ENCODE data around the gene PRRT2.

Gene PRRT2

GRCh38 chr16:29843931-29844330, 31.9 kb downstream of the PRRT2 start:
- H3K27me3 Mint-ChIP-seq (ENCODE audit: low read depth) = no peaks in the 10 kb centered on the region
- no peak for DNase-seq (ENCODE audit: low spot score)
- H3K9me3 Mint-ChIP-seq = no peaks in the 10 kb centered on the region
- H3K36me3 Mint-ChIP-seq (ENCODE audit: low read depth) = peaks cover 47% of the 10 kb centered on the region
- peaks cover 1% of the 10 kb centered on the region for H3K4me1 Mint-ChIP-seq (ENCODE audit: low read depth)
- no peak overlapping the region for H3K4me3 Mint-ChIP-seq
- no peak overlapping the region for H3K27ac Mint-ChIP-seq

DNA sequence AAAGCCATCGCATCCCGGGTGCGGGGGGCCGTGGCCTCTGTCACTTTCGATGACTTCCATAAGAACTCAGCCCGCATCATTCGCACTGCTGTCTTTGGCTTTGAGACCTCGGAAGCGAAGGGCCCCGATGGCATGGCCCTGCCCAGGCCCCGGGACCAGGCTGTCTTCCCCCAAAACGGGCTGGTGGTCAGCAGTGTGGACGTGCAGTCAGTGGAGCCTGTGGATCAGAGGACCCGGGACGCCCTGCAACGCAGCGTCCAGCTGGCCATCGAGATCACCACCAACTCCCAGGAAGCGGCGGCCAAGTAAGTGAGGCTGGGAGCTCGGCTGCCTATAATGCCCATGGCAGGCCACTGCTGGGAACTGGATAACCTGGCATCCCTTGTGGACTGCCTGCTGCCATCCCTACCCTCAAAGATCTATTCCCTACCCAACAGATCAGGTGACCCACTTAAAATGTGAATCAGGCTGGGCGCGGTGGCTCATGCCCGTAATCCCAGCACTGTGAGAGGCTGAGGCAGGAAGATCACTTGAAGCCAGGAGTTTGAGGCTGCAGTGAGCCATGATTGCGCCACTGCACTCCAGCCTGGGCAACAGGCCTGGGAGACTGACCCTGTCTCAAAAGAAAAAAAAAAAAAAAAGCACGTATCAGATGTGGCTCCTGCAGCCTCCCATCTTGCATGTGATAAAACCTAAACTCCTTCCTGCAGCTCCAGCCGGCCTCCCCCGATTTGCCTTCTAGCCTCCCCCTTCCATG, 32.8 kb downstream of the PRRT2 start:
- Mint-ChIP-seq H3K36me3 (ENCODE audit: low read depth) (peaks cover 42% of the 10 kb centered on the region), H3K9me3 (no peaks in the 10 kb centered on the region), H3K4me3 (no peak overlapping the region), H3K27me3 (ENCODE audit: low read depth) (no peaks in the 10 kb centered on the region), H3K4me1 (ENCODE audit: low read depth) (peaks cover 1% of the 10 kb centered on the region), H3K27ac (no peak overlapping the region)
- DNase-seq (ENCODE audit: low spot score) = no peak

DNA sequence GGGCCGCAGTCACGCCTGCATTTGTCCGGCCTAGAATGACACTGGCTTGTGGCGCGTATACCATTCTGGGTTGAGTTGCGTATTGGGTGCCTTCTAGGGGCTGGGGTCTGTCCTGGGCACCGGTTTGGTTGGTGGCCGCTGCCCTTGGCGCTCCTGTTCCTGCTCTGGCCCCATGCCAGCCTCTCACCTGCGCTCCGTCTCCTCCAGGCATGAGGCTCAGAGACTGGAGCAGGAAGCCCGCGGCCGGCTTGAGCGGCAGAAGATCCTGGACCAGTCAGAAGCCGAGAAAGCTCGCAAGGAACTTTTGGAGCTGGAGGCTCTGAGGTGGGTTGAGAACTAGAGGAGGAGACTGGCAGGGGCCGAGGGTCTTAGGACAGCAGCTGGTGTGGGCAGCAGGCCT, 33.7 kb downstream of the PRRT2 start:
- peaks cover 1% of the 10 kb centered on the region for H3K4me1 Mint-ChIP-seq (ENCODE audit: low read depth)
- no peaks in the 10 kb centered on the region for H3K27me3 Mint-ChIP-seq (ENCODE audit: low read depth)
- peaks cover 44% of the 10 kb centered on the region for H3K36me3 Mint-ChIP-seq (ENCODE audit: low read depth)
- no peak overlapping the region for H3K27ac Mint-ChIP-seq
- no peak for DNase-seq (ENCODE audit: low spot score)
- no peak overlapping the region for H3K4me3 Mint-ChIP-seq
- no peaks in the 10 kb centered on the region for H3K9me3 Mint-ChIP-seq

DNA sequence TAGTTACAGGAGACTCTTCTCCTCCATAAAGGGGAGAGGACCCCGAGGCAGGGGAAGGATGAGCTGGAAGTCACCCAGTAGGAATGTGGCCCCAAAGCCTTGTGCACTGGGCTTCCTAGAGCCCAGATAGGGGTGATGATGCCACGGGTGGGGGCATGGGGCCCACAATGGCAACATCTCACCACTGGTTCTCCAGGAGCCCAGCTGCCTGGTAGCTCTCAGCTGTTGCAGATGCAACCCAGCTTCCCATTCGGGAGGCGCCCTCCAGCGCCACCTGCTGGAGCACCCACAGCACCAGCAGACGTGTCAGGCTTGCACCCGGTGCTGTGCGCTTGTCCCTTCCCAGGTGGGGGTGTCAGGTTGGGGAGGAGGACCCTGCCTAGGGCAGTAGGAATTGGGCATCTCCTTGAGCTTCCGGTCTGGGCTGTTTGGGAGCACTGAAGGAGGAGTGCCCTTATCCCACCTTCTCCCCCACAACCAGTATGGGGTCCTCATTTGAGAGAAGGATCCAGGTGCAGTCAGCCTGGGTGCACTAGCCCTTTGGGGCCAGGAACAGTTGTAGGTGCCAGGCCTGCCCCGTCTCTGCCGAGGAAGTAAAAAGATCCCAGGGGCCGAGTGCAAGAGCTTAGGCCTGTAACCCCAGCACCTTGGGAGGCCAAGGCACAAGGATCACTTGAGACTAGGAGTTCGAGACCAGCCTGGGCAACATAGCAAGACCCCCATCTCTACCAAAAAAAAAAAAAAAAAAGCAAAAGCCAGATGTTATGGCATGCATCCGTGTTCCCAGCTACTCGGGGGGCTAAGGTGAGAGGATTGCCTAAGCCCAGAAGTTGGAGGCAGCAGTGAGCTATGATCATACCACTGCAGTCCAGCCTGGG, 36.7 kb downstream of the PRRT2 start:
- no peak overlapping the region for H3K27ac Mint-ChIP-seq
- H3K27me3 Mint-ChIP-seq (ENCODE audit: low read depth) = no peaks in the 10 kb centered on the region
- peak; percentile 72 for DNase-seq (ENCODE audit: low spot score)
- peaks cover 34% of the 10 kb centered on the region for H3K36me3 Mint-ChIP-seq (ENCODE audit: low read depth)
- H3K9me3 Mint-ChIP-seq = no peaks in the 10 kb centered on the region
- no peak overlapping the region for H3K4me3 Mint-ChIP-seq
- peaks cover 1% of the 10 kb centered on the region for H3K4me1 Mint-ChIP-seq (ENCODE audit: low read depth)

GRCh38 chr16:29849505-29849904, 37.5 kb downstream of the PRRT2 start:
- peaks cover 1% of the 10 kb centered on the region for H3K4me1 Mint-ChIP-seq (ENCODE audit: low read depth)
- peaks cover 27% of the 10 kb centered on the region for H3K36me3 Mint-ChIP-seq (ENCODE audit: low read depth)
- H3K27me3 Mint-ChIP-seq (ENCODE audit: low read depth) = no peaks in the 10 kb centered on the region
- DNase-seq (ENCODE audit: low spot score) = no peak
- no peak overlapping the region for H3K4me3 Mint-ChIP-seq
- H3K27ac Mint-ChIP-seq = no peak overlapping the region
- no peaks in the 10 kb centered on the region for H3K9me3 Mint-ChIP-seq

DNA sequence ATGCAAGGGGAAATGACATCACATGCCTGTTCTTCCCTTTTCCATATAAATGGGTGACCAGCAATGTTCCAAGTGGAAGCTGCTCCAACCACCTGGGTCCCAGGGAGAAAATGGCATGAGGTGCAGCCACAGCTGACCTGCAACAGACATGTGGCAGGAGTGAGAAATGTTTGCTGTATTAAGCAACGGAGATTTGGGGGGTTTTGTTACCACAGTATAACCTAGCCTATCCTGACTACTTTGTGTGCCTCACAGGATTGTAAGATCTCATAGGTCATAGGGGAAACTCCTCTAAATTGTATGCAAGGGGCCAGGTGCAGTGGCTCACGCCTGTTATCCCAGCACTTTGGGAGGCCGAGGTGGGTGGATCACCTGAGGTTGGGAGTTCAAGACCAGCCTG, 39.0 kb downstream of the PRRT2 start:
- DNase-seq (ENCODE audit: low spot score) = no peak
- Mint-ChIP-seq H3K27me3 (ENCODE audit: low read depth) (no peaks in the 10 kb centered on the region), H3K36me3 (ENCODE audit: low read depth) (peaks cover 16% of the 10 kb centered on the region), H3K4me1 (ENCODE audit: low read depth) (peaks cover 1% of the 10 kb centered on the region), H3K27ac (no peak overlapping the region), H3K4me3 (no peak overlapping the region), H3K9me3 (no peaks in the 10 kb centered on the region)

GRCh38 chr16:29852654-29853053, 40.7 kb downstream of the PRRT2 start:
- no peak for DNase-seq (ENCODE audit: low spot score)
- Mint-ChIP-seq H3K9me3 (no peaks in the 10 kb centered on the region), H3K4me3 (no peak overlapping the region), H3K4me1 (ENCODE audit: low read depth) (peaks cover 1% of the 10 kb centered on the region), H3K27ac (no peak overlapping the region), H3K27me3 (ENCODE audit: low read depth) (no peaks in the 10 kb centered on the region), H3K36me3 (ENCODE audit: low read depth) (peaks cover 9% of the 10 kb centered on the region)

GRCh38 chr16:29854520-29855100, 42.6 kb downstream of the PRRT2 start:
- H3K4me3 Mint-ChIP-seq = no peak overlapping the region
- H3K4me1 Mint-ChIP-seq (ENCODE audit: low read depth) = no peaks in the 10 kb centered on the region
- H3K27ac Mint-ChIP-seq = no peak overlapping the region
- H3K36me3 Mint-ChIP-seq (ENCODE audit: low read depth) = peaks cover 18% of the 10 kb centered on the region
- no peaks in the 10 kb centered on the region for H3K9me3 Mint-ChIP-seq
- no peaks in the 10 kb centered on the region for H3K27me3 Mint-ChIP-seq (ENCODE audit: low read depth)
- DNase-seq (ENCODE audit: low spot score) = no peak

DNA sequence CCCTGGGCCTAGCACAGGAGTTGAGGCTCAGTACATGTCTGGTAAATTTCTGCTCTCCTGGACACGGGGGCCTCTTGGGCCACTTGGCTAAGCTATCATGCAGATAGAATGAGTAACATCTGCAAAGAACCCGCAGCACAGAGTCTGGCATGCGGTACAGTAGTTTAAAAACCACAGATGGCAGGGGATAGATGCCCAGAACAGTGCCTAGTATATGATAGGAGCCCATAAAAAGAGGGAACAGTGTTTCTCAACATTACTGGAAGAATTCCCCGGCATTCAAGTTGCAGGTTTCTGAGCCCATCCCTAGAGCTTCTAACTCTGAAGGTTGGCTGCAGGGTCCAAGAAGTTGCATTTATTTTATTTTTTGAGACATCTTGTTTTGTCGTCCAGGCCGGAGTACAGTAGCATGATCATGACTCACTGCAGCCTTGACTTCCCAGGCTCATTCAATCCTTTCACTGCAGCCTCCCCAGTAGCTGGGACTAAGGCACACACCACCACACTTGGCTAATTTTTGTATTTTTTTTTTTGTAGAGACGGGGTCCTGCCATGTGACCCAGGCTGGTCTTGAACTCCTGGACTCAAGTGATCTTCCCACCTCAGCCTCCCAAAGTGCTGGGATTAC, 45.3 kb downstream of the PRRT2 start:
- Mint-ChIP-seq H3K36me3 (ENCODE audit: low read depth) (peaks cover 23% of the 10 kb centered on the region), H3K4me1 (ENCODE audit: low read depth) (peaks cover 10% of the 10 kb centered on the region), H3K27me3 (ENCODE audit: low read depth) (no peaks in the 10 kb centered on the region), H3K4me3 (no peak overlapping the region), H3K9me3 (no peaks in the 10 kb centered on the region), H3K27ac (no peak overlapping the region)
- no peak for DNase-seq (ENCODE audit: low spot score)

DNA sequence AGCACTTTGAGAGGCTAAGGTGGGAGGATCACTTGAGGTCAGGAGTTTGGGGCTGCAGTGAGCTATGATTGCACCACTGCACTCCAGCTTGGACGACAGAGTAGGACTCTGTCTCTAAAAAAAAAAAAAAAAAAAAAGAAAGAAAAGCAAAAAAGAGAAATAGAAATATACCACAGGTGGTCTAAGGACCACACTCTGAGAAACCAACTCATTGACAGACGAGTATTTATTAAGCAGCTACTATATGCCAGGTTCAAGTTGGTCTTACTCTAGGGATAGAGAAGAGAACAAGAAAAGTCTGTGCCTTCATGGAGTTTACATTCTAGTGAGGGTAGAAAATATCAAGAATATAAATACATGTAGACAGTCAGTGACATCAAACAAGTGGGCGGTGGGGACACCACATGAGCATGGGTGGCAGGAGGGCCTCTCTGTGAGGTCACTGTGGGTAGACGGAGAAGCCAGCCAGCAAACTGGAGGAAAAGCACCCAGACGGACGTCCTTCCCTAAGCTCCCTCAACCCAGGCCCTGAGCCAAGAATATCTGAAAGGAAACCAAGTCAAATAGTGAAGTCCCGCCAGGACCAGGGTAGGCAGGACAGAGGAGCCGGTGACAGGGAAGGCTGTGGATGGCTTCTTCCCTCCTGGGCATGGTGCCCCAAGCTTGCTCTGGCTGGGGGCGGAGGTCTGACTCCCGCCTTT, 46.3 kb downstream of the PRRT2 start:
- no peak for DNase-seq (ENCODE audit: low spot score)
- Mint-ChIP-seq H3K27ac (no peak overlapping the region), H3K36me3 (ENCODE audit: low read depth) (peaks cover 23% of the 10 kb centered on the region), H3K9me3 (no peaks in the 10 kb centered on the region), H3K4me3 (no peak overlapping the region), H3K27me3 (ENCODE audit: low read depth) (no peaks in the 10 kb centered on the region), H3K4me1 (ENCODE audit: low read depth) (peaks cover 12% of the 10 kb centered on the region)

DNA sequence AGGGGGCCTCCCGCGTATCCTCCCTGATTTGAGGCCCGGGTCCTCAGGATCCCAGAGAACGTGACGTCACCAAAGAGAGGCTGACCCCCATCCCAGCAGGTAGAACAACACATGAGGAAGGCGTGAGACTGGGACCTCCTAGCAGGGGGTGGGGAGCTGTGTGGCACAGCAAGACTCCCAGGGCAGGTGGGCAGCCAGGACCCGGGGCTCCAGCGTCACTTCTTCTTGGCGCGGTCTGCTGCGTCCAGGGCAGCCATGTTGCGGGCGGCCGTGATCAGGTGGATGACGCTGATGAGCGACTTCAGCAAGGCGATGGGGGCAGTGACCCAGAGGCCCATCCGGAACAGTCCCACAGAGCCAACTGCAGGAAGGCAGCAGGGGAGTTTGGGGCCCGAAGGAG, 47.0 kb downstream of the PRRT2 start:
- H3K27ac Mint-ChIP-seq = no peak overlapping the region
- DNase-seq (ENCODE audit: low spot score) = no peak
- peaks cover 23% of the 10 kb centered on the region for H3K36me3 Mint-ChIP-seq (ENCODE audit: low read depth)
- no peaks in the 10 kb centered on the region for H3K9me3 Mint-ChIP-seq
- H3K4me1 Mint-ChIP-seq (ENCODE audit: low read depth) = peaks cover 12% of the 10 kb centered on the region
- no peaks in the 10 kb centered on the region for H3K27me3 Mint-ChIP-seq (ENCODE audit: low read depth)
- H3K4me3 Mint-ChIP-seq = no peak overlapping the region

DNA sequence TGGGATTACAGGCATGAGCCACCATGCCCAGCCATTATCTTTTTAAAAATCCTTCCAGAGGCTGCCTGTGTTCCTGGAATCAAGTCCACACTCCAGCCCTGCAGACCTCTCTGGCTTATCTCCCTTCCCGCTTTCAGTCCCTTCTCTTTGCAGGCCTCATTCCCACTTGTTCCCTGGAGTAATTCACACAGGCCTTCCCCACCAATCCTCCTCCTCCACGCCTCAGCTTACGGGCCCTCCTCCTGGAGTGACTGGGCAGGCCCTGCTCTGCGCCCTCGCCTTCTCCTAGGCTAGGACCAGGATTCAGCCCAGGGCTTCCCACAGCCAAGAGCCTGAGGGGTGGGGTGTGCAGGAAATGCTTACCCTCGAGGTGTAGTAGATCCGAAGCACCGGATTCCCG, 48.2 kb downstream of the PRRT2 start:
- peak overlapping the region; percentile 99 for H3K4me3 Mint-ChIP-seq
- peaks cover 23% of the 10 kb centered on the region for H3K36me3 Mint-ChIP-seq (ENCODE audit: low read depth)
- DNase-seq (ENCODE audit: low spot score) = no peak
- peaks cover 12% of the 10 kb centered on the region for H3K4me1 Mint-ChIP-seq (ENCODE audit: low read depth)
- H3K27me3 Mint-ChIP-seq (ENCODE audit: low read depth) = no peaks in the 10 kb centered on the region
- H3K9me3 Mint-ChIP-seq = no peaks in the 10 kb centered on the region
- no peak overlapping the region for H3K27ac Mint-ChIP-seq

- peaks cover 12% of the 10 kb centered on the region for H3K4me1 Mint-ChIP-seq (ENCODE audit: low read depth)
- peak overlapping the region; percentile 99 for H3K4me3 Mint-ChIP-seq
Measured at GRCh38 chr16:29862383-29862883, 50.4 kb downstream of the PRRT2 start.

More at GRCh38 chr16:29862383-29862883, 50.4 kb downstream of the PRRT2 start:
- H3K9me3 Mint-ChIP-seq = no peaks in the 10 kb centered on the region
- H3K27me3 Mint-ChIP-seq (ENCODE audit: low read depth) = no peaks in the 10 kb centered on the region
- no peak for DNase-seq (ENCODE audit: low spot score)
- peak overlapping the region; percentile 96 for H3K27ac Mint-ChIP-seq
- H3K36me3 Mint-ChIP-seq (ENCODE audit: low read depth) = peaks cover 23% of the 10 kb centered on the region

Measured in T-helper 2 cell treated with Interferon-gamma antibody and Interleukin-4, amounts not matched to agents 5 μg/mL and 100 μg/mL, for 36 hours (primary cell).